GM19023 (cell line): Measurements from ENCODE around the gene TEAD2.

Experiments
- ATAC-seq: cut with Tn5 transposase; IDR thresholded peaks from one replicate; pipeline ENCODE4 v1.9.1; 2021; ENCODE audit warnings: mild to moderate bottlenecking, moderate library complexity; ENCODE audit not compliant: unreplicated experiment

The TEAD2 gene

GRCh38 chr19:49348305-49349189 lies 13.7 kb downstream of the TEAD2 start:
- no peak for ATAC-seq

- no peak for ATAC-seq
These were observed 14.4 kb downstream of the TEAD2 start for GRCh38 chr19:49347835-49348234.

GRCh38 chr19:49347191-49347590 lies 15.0 kb downstream of the TEAD2 start:
- ATAC-seq: no peak

- no peak for ATAC-seq
These were observed 17.5 kb downstream of the TEAD2 start for GRCh38 chr19:49344505-49345423.

GRCh38 chr19:49343123-49343522 lies 19.1 kb downstream of the TEAD2 start:
- ATAC-seq: no peak

GRCh38 chr19:49342291-49342721 lies 19.9 kb downstream of the TEAD2 start:
- ATAC-seq: no peak

- no peak for ATAC-seq
These were observed 21.1 kb downstream of the TEAD2 start for GRCh38 chr19:49340865-49341718.

GRCh38 chr19:49340069-49340864 lies 21.9 kb downstream of the TEAD2 start:
- peak; percentile 48 for ATAC-seq

GRCh38 chr19:49339301-49340068 lies 22.7 kb downstream of the TEAD2 start:
- ATAC-seq: no peak

GRCh38 chr19:49338691-49339300 lies 23.4 kb downstream of the TEAD2 start:
- ATAC-seq: no peak

GRCh38 chr19:49338023-49338677 lies 24.1 kb downstream of the TEAD2 start:
- no peak for ATAC-seq

- ATAC-seq: no peak
These were observed 24.8 kb downstream of the TEAD2 start for GRCh38 chr19:49337267-49338022.

- ATAC-seq: no peak
These were observed 25.5 kb downstream of the TEAD2 start for GRCh38 chr19:49336482-49337266.

GRCh38 chr19:49335784-49336481 lies 26.3 kb downstream of the TEAD2 start:
- ATAC-seq: no peak

- ATAC-seq: no peak
These were observed 27.0 kb downstream of the TEAD2 start, which contains the start of gene CD37 for GRCh38 chr19:49335071-49335783. Gene CD37 (plus strand): TSS chr19:49335406. CDS start chr19:49335541, 135 bp downstream.
